GM12801 (cell line): ENCODE results near the gene ABCG1.

ENCODE experiments used
- TF ChIP-seq, protein P1 (sequence below): IDR thresholded peaks from one replicate; pipeline ENCODE4 v1.5.1; 2011; ENCODE audit warnings: control low read depth; ENCODE audit not compliant: insufficient read length; ENCODE audit errors: extremely low read depth

The ABCG1 gene

GRCh38 chr21:42308161-42308913, 89.4 kb downstream of the ABCG1 start:
- TF ChIP-seq, protein P1, sequence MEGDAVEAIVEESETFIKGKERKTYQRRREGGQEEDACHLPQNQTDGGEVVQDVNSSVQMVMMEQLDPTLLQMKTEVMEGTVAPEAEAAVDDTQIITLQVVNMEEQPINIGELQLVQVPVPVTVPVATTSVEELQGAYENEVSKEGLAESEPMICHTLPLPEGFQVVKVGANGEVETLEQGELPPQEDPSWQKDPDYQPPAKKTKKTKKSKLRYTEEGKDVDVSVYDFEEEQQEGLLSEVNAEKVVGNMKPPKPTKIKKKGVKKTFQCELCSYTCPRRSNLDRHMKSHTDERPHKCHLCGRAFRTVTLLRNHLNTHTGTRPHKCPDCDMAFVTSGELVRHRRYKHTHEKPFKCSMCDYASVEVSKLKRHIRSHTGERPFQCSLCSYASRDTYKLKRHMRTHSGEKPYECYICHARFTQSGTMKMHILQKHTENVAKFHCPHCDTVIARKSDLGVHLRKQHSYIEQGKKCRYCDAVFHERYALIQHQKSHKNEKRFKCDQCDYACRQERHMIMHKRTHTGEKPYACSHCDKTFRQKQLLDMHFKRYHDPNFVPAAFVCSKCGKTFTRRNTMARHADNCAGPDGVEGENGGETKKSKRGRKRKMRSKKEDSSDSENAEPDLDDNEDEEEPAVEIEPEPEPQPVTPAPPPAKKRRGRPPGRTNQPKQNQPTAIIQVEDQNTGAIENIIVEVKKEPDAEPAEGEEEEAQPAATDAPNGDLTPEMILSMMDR: no peak

DNA sequence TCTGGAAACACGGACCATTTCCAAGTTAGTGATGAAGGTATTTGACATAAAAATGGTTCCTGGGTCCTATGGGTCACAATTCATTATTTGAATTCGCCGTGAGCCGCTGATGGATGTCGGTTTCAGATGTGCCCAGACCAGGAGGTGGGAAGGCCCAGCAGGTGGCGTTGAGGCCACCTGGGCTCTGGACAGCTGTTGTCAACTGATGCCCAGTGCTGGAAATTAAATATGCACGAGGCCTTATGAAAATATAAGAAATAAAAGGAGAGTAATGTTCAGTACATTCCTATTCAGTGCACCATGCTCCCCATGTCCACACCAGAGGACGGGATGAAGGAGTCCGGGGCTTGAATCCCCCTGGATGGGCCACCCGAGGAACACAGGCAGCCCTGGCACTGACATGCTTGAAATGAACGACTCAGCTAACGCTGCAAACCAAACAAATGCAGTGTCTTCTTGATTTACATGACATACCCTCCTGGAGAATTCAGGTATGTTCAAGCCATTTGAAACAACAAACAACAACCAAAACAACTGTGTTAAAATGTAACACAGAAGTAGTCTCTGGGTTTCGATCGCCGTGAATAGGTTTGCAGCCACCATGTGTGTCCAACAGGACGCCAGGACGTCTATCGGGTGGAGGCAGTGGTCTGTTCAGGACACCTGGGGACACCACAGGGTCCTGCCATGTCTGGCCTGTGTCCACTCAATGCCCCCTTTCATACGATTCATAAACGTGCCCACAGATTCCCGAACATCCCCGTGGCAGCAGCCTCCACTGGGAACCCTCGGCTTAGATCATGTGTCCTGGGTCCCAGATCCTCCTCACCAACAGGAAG, 90.2 kb downstream of the ABCG1 start:
- TF ChIP-seq, protein P1: no peak

- TF ChIP-seq, protein P1: no peak
These were observed 90.8 kb downstream of the ABCG1 start for GRCh38 chr21:42309753-42310213.

DNA sequence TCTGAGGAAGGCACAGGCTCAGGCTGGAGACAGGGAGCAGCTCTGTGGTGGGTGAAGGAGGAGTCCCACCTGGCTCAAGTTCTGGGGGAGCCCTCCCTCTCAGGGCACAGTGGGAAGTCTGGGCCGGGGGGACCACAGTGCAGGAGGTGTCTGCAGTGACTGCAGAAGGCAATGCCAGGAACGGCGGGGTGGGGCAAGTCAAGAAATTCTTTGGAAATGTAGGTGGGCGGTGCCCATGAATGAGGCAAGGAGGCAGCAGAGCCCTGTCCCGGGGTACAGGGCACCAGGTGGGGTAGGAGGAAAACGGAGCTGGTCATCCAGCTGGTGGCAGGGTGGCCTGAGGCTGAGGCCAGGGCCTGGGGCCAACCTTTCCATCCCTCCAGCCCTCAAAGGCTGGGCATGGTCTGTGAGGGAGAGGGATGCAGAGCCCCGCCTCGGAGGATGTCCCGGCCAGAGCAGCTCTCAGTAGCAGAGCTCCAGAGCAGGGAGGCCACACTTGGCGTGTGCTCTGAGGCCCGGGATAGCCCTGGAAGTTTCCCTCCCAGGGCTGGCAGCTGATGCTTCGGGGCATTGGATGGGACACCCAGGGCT, 91.6 kb downstream of the ABCG1 start:
- TF ChIP-seq, protein P1: no peak

DNA sequence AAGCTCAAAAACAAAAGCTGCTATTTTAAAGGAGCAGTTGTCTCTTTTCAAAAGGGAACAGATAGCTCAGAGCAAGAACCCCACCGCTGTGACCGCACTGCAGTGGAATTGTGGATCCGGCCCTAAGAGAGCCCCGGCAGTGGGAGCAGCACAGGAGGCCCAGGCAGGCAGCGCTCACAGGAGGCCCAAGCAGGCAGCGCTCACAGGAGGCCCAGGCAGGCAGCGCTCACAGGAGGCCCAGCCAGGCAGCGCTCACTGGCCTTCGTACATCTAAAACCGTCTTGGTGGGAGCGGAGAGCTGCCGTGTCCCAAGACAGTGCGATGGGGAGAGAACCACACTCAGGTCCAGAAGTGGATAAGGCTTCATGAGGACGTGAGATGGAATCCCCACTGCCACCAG, 92.2 kb downstream of the ABCG1 start:
- TF ChIP-seq, protein P1: no peak

- TF ChIP-seq, protein P1: no peak
These were observed 93.1 kb downstream of the ABCG1 start for GRCh38 chr21:42311816-42312625.
